GM23248 (cell line): ENCODE results near the gene ABI3. TPM values are rescaled to one million over a fixed set of nuclear protein-coding genes. Genes with fewer than 3 reads are reported as not detected.
A peak's percentile ranks its signal among the peaks of the same experiment; 100 is the strongest.
"Not testable (repeated sequence)": the region's sequence is repeated elsewhere in the genome, so short reads cannot be mapped to it uniquely, and the experiment has no call there.

ENCODE experiments used
- DNase-seq: peaks from one replicate; pipeline ENCODE4 v3.0.0-alpha.2; 2015
- H2AFZ ChIP-seq: fragments of 200-600 bp; sonication (generic); 2 replicates; pipeline ENCODE4 v1.6.1; 2016; ENCODE audit warnings: antibody characterized with exemption
- H3F3A ChIP-seq: fragments of 200-600 bp; sonication (generic); 2 replicates; pipeline ENCODE4 v1.6.1; 2016; ENCODE audit warnings: mild to moderate bottlenecking, antibody characterized with exemption, mixed run types; ENCODE audit not compliant: insufficient read depth
- H3K27ac ChIP-seq: fragments of 200-600 bp; sonication (generic); 2 replicates; pipeline ENCODE4 v1.5.1; 2016; ENCODE audit warnings: mild to moderate bottlenecking
- H3K27me3 ChIP-seq: fragments of 200-600 bp; sonication (generic); replicated peaks from 2 replicates; pipeline ENCODE4 v1.6.1; 2016; ENCODE audit warnings: mild to moderate bottlenecking; ENCODE audit not compliant: insufficient read depth
- H3K36me3 ChIP-seq: fragments of 200-600 bp; sonication (generic); 2 replicates; pipeline ENCODE4 v1.6.1; 2016; ENCODE audit warnings: low read depth, mild to moderate bottlenecking
- H3K4me1 ChIP-seq: fragments of 200-600 bp; sonication (generic); 2 replicates; pipeline ENCODE4 v1.6.1; 2016; ENCODE audit warnings: mild to moderate bottlenecking; ENCODE audit not compliant: insufficient read depth
- H3K4me2 ChIP-seq: fragments of 200-600 bp; sonication (generic); one replicate; pipeline ENCODE4 v1.6.1; 2016; ENCODE audit warnings: mild to moderate bottlenecking; ENCODE audit not compliant: unreplicated experiment
- H3K4me3 ChIP-seq: fragments of 200-600 bp; sonication (generic); 2 replicates; pipeline ENCODE4 v1.5.1; 2016; ENCODE audit warnings: mild to moderate bottlenecking
- H3K79me2 ChIP-seq: fragments of 200-600 bp; sonication (generic); 2 replicates; pipeline ENCODE4 v1.6.1; 2016; ENCODE audit warnings: mild to moderate bottlenecking; ENCODE audit not compliant: insufficient read depth
- H3K9ac ChIP-seq: fragments of 200-600 bp; sonication (generic); 2 replicates; pipeline ENCODE4 v1.6.1; 2016; ENCODE audit warnings: mild to moderate bottlenecking
- H3K9me2 ChIP-seq: fragments of 200-600 bp; sonication (generic); 2 replicates; pipeline ENCODE4 v1.6.1; 2016; ENCODE audit warnings: mixed run types, mild to moderate bottlenecking, moderate library complexity; ENCODE audit not compliant: insufficient read depth
- H3K9me3 ChIP-seq: fragments of 200-600 bp; sonication (generic); one replicate; pipeline ENCODE4 v1.6.1; 2017; ENCODE audit warnings: low read depth
- H4K20me1 ChIP-seq: fragments of 200-600 bp; sonication (generic); 2 replicates; pipeline ENCODE4 v1.6.0; 2016; ENCODE audit not compliant: insufficient read depth
- EZH2 ChIP-seq: fragments of 200-600 bp; sonication (generic); IDR thresholded peaks from 2 replicates; pipeline ENCODE4 v1.6.1; 2018; ENCODE audit warnings: antibody characterized with exemption, mild to moderate bottlenecking; ENCODE audit not compliant: insufficient read depth, poor library complexity, severe bottlenecking
- EZH2phosphoT487 ChIP-seq: fragments of 200-600 bp; sonication (generic); IDR thresholded peaks from 2 replicates; pipeline ENCODE4 v1.6.1; 2018; ENCODE audit warnings: antibody characterized with exemption, moderate library complexity, mild to moderate bottlenecking, low read depth; ENCODE audit not compliant: insufficient read depth
- WGBS, 2 experiments: methylation state at CpG; one replicate each; pipeline ENCODE4 v1.1.6; 2015 to 2017; ENCODE audit warnings: low lambda C conversion rate in 2 of 2, low coverage in 1 of 2; ENCODE audit errors: missing lambda C conversion rate in 2 of 2; 5-methylcytosine and 5-hydroxymethylcytosine counted together
- in situ Hi-C: fragments of 300-500 bp; cut with MboI; formaldehyde crosslinking; loops from 2 replicates; pipeline ENCODE4 v1.15.0; 2020
- polyA plus RNA-seq: library from polyadenylated mRNA; unstranded; fragments of >200 nt; fragmentation: Nextera tagmentation; extraction: Ambion mirVana; gene quantifications from 2 replicates; pipeline ENCODE4 v1.2.1, GENCODE V29; 2016
- total RNA-seq: library from RNA; depleted of rRNA; stranded (reverse); fragments of >200 nt; shearing (Covaris generic); gene quantifications from 2 replicates; pipeline ENCODE4 v1.2.3, GENCODE V29; 2014

Gene ABI3
- total and polyA plus RNA-seq, 2 experiments from 2014 or later, result not detected

DNA sequence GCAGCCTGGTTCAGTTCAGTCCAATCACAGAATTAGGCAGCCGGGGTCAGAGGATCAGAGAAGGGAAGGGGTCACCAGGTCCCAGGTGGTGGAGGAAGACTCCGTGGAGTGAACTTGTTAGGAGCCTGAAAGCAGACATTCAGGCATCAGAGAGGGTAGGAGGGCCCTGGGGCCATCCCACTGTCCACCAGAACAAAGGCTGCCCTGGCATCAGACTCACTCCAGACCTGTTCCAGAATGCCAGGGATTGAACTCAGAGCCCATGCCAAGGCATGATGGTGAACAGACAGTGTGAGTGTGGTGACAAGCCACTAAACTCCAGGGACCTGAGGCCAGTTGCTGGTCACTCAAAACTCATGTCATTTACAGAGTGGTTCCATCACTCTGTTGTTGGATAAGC, 40.3 kb upstream of the ABI3 start:
- peaks cover 31% of the 10 kb centered on the region for H3K27me3 ChIP-seq
- DNase-seq, result no peak
- H3K79me2 ChIP-seq, result no peaks in the 10 kb centered on the region
- in situ Hi-C loops, result no loop called here
- no peaks in the 10 kb centered on the region for H3F3A ChIP-seq
- H3K4me1 ChIP-seq, result no peaks in the 10 kb centered on the region
- no peak overlapping the region for H2AFZ ChIP-seq
- H3K36me3 ChIP-seq, result no peaks in the 10 kb centered on the region
- no peaks in the 10 kb centered on the region for H3K9me2 ChIP-seq
- H3K9ac ChIP-seq, result no peak overlapping the region
- no peak overlapping the region for H3K4me2 ChIP-seq
- H4K20me1 ChIP-seq, result no peaks in the 10 kb centered on the region
- no peak overlapping the region for H3K4me3 ChIP-seq
- no peak overlapping the region for H3K27ac ChIP-seq
- WGBS, 2 experiments, result 23 to 25% methylated on average over 2 of the region's 2 CpGs
- no peaks in the 10 kb centered on the region for H3K9me3 ChIP-seq
- TF ChIP-seq EZH2 (no peak), EZH2phosphoT487 (no peak)

DNA sequence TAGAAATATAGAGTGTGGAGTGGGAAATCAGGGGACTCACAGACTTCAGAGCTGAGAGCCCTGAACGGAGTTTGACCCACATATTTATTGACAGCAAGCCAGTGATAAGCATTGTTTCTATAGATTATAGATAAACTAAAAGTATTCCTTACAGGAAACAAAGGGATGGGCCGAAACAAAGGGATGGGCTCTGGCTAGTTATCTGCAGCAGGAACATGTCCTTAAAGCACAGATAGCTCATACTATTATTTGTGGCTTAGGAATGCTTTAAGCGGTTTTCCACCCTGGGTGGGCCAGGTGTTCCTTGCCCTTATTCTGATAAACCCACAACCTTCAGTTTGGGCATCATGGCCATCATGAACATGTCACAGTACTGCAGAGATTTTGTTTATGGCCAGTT, 39.8 kb upstream of the ABI3 start:
- WGBS, 2 experiments, result 38% methylated on average over 3 of the region's 3 CpGs

DNA sequence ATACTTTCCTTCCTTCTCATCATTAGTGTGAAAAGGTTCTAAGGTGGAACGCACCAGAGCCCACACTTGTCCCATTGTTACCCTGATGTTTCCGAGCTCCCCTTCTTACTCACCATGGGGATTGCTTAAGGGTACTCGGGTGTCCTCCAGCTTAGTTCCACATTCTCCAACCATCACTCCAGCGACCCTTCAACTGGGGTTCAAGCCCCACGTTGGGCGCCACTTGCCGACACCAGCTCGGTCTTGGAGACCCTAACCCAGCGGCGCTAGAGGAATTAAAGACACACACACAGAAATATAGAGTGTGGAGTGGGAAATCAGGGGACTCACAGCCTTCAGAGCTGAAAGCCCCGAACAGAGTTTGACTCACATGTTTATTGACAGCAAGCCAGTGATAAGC, 34.5 kb upstream of the ABI3 start:
- H3K4me1 ChIP-seq, H3K4me2 ChIP-seq, DNase-seq, H3K36me3 ChIP-seq, H3K27ac ChIP-seq, H3F3A ChIP-seq, H3K9ac ChIP-seq, H3K9me2 ChIP-seq, in situ Hi-C loops, H3K9me3 ChIP-seq, H4K20me1 ChIP-seq, H3K4me3 ChIP-seq, H3K79me2 ChIP-seq, H3K27me3 ChIP-seq, H2AFZ ChIP-seq: not testable (repeated sequence)
- WGBS, 2 experiments, result 64 to 69% methylated on average over 11 of the region's 11 CpGs

More for the DNA sequence above, 39.8 kb upstream of the ABI3 start:
- H3K79me2 ChIP-seq, H3K9ac ChIP-seq, H3K4me3 ChIP-seq, H3K4me1 ChIP-seq, H3K27ac ChIP-seq, DNase-seq, H3K9me3 ChIP-seq, in situ Hi-C loops, H3K36me3 ChIP-seq, H2AFZ ChIP-seq, H3F3A ChIP-seq, H3K9me2 ChIP-seq, H3K4me2 ChIP-seq, H4K20me1 ChIP-seq: not testable (repeated sequence)
- H3K27me3 ChIP-seq, result peaks cover 29% of the 10 kb centered on the region

DNA sequence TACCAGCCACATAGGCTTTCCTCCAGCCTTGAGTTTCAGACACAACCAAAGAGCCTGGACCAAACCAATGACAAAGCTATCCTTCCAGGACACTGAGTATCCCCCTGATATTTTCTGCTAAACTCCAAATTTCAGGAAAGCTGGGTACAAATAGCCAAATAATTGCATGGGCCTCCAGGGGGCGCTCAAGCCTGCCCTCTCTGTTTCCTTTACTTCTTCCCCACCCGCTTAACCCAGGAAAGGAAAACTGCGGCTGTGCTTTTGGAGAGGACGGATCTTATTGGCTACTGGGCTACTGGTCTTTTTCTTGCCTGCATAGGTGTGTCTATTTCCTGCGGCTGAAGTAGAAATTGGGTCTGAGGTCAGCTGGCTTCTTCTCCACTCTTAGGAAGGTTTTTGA, 30.2 kb upstream of the ABI3 start:
- no peak overlapping the region for H3K9ac ChIP-seq
- H3K27ac ChIP-seq, result no peak overlapping the region
- no peak for TF ChIP-seq EZH2
- TF ChIP-seq EZH2phosphoT487, result no peak
- H3K9me3 ChIP-seq, result no peaks in the 10 kb centered on the region
- no peak overlapping the region for H3K4me3 ChIP-seq
- in situ Hi-C loops, result no loop called here
- no peak overlapping the region for H2AFZ ChIP-seq
- no peaks in the 10 kb centered on the region for H3K79me2 ChIP-seq
- no peak overlapping the region for H3K4me2 ChIP-seq
- H3K9me2 ChIP-seq, result no peaks in the 10 kb centered on the region
- no peaks in the 10 kb centered on the region for H4K20me1 ChIP-seq
- no peaks in the 10 kb centered on the region for H3K27me3 ChIP-seq
- WGBS, 2 experiments, result 3 to 6% methylated on average over 5 of the region's 5 CpGs
- no peaks in the 10 kb centered on the region for H3K36me3 ChIP-seq
- no peaks in the 10 kb centered on the region for H3K4me1 ChIP-seq
- peak; percentile 74 for DNase-seq
- no peaks in the 10 kb centered on the region for H3F3A ChIP-seq

DNA sequence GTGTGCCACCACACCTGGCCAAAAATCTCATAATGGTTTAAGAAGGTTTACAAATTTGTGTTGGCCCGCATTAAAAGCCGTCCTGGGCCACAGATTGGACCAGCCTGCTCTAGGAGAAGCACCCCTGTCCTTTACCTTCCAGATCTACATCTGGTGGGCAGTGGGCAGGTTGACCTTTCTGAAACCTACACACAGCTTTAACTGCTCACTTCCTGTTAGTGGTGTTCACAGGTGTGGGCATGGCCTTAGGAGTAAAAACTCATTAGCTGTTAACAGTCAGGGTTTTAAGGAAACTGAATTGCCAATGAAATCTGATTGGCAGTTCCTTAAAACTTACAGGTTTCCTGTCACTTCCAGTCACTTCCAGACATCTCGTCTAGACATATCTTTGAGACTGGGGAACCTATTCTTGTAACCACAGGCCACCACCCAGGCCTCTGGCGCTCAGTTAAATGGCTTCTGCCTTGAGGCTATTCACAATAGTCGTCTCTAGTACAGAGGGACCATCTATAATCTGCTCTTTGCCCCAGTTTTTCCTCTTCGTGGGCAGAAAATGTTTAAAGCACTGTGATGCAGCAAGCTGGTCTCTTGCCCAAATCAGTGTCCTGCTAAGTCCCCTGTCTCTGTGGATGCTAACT, 29.4 kb upstream of the ABI3 start:
- Histone ChIP-seq H4K20me1 (no peaks in the 10 kb centered on the region), H3K36me3 (no peaks in the 10 kb centered on the region), H3K27ac (no peak overlapping the region), H3K4me3 (no peak overlapping the region), H3K9me2 (no peaks in the 10 kb centered on the region), H3K79me2 (no peaks in the 10 kb centered on the region), H3K9me3 (no peaks in the 10 kb centered on the region), H2AFZ (no peak overlapping the region), H3K4me1 (no peaks in the 10 kb centered on the region), H3K27me3 (no peaks in the 10 kb centered on the region), H3K9ac (no peak overlapping the region), H3F3A (no peaks in the 10 kb centered on the region), H3K4me2 (no peak overlapping the region)
- DNase-seq, result no peak
- 56 to 57% methylated on average over 6 of the region's 6 CpGs for WGBS, 2 experiments
- TF ChIP-seq EZH2phosphoT487 (no peak), EZH2 (no peak)
- in situ Hi-C loops, result no loop called here
